ENCODE data around the gene TMEM62. TPM values are rescaled to one million over a fixed set of nuclear protein-coding genes. Genes with fewer than 3 reads are reported as not detected.

TMEM62 gene
- total and polyA plus RNA-seq, 10 of the 15 experiments (the other 5 are each of a cell fraction or from before 2014, with no cell fraction given), result 7.0 to 26.8 (median 14.9) TPM

- Histone ChIP-seq H4K20me1 (ENCODE audit: control insufficient read depth, insufficient read depth) (no peaks in the 10 kb centered on the region), H3K9ac (ENCODE audit: control insufficient read depth, insufficient read depth, low read length) (no peak overlapping the region), H3K79me2 (ENCODE audit: control insufficient read depth, insufficient read depth, low read length) (peaks cover 14% of the 10 kb centered on the region), H3K36me3 (ENCODE audit: control insufficient read depth in 2 of 2, insufficient read depth in 2 of 2, low read length in 1 of 2) (peaks cover 0 to 3% of the 10 kb centered on the region in 2 experiments; a peak in 1 of 4 replicates), H3K4me3 (no peak overlapping the region), H3K4me1 (ENCODE audit: control insufficient read depth, insufficient read depth, low read length) (peaks cover 6% of the 10 kb centered on the region; the same call in 1 of the 2 replicates), H3K27ac (ENCODE audit: control insufficient read depth, insufficient read depth) (no peak overlapping the region), H3K9me3 (replicated peaks; ENCODE audit: control insufficient read depth, insufficient read depth, low read length) (no peaks in the 10 kb centered on the region), H2AFZ (ENCODE audit: control insufficient read depth, low read depth, low read length) (no peak overlapping the region), H3K27me3 (replicated peaks in 1 of 2; ENCODE audit: control insufficient read depth in 2 of 2, insufficient read depth in 2 of 2, low read length in 1 of 2) (no peaks in the 10 kb centered on the region), H3K4me2 (ENCODE audit: control insufficient read depth, insufficient read depth) (no peak overlapping the region)
- ChIA-PET RAD21 (ENCODE audit: unreplicated experiment) (interaction anchor here (0.7 kb wide), 1 partner anchor 9 kb away, joined by 3 read pairs; no protein-coding TSS in a partner anchor), CTCF (interaction anchor here (0.8 to 1.3 kb wide), 2 partner anchors 9 to 80 kb away, joined by 3 to 5 read pairs; no protein-coding TSS in a partner anchor), SMC1A (ENCODE audit: uncharacterized antibody, unreplicated experiment) (interaction anchor here (0.6 kb wide), 2 partner anchors 76 to 153 kb away, joined by 3 read pairs; no protein-coding TSS in a partner anchor), POLR2A (no interaction called here)
- ATAC-seq (no peak), DNase-seq (ENCODE audit: low read depth, low spot score) (no peak), FAIRE-seq (no peak)
- no peak for TF ChIP-seq SPI1 (IDR thresholded peaks at IDR 0.05; ENCODE audit: borderline replicate concordance, insufficient read depth, low read depth, low read length)
- intact Hi-C loops (cut with micrococcal nuclease; ENCODE audit: unreplicated experiment) (no loop called here), in situ Hi-C loops (cut with MboI) (no loop called here)
- WGBS (ENCODE audit: insufficient coverage, insufficient replicate concordance, low lambda C conversion rate, missing lambda C conversion rate), result 0% methylated on average over 1 of the region's 1 CpG
- no TSS peak for BruUV-seq (replicated peaks)
Observed at GRCh38 chr15:43095243-43095642, 38.1 kb upstream of the TMEM62 start.

GRCh38 chr15:43095708-43096347 lies 37.6 kb upstream of the TMEM62 start:
- Histone ChIP-seq H3K79me2 (ENCODE audit: control insufficient read depth, insufficient read depth, low read length) (peaks cover 15% of the 10 kb centered on the region), H2AFZ (ENCODE audit: control insufficient read depth, low read depth, low read length) (no peak overlapping the region), H3K9ac (ENCODE audit: control insufficient read depth, insufficient read depth, low read length) (no peak overlapping the region), H3K27me3 (replicated peaks in 1 of 2; ENCODE audit: control insufficient read depth in 2 of 2, insufficient read depth in 2 of 2, low read length in 1 of 2) (no peaks in the 10 kb centered on the region), H3K4me2 (ENCODE audit: control insufficient read depth, insufficient read depth) (no peak overlapping the region), H3K9me3 (replicated peaks; ENCODE audit: control insufficient read depth, insufficient read depth, low read length) (no peaks in the 10 kb centered on the region), H3K4me1 (ENCODE audit: control insufficient read depth, insufficient read depth, low read length) (peaks cover 6% of the 10 kb centered on the region; the same call in 1 of the 2 replicates), H3K4me3 (no peak overlapping the region), H4K20me1 (ENCODE audit: control insufficient read depth, insufficient read depth) (no peaks in the 10 kb centered on the region), H3K27ac (ENCODE audit: control insufficient read depth, insufficient read depth) (no peak overlapping the region), H3K36me3 (ENCODE audit: control insufficient read depth in 2 of 2, insufficient read depth in 2 of 2, low read length in 1 of 2) (peaks cover 0 to 5% of the 10 kb centered on the region in 2 experiments; a peak in 2 of 4 replicates)
- DNase-seq (ENCODE audit: low read depth, low spot score) (no peak), ATAC-seq (peak; percentile 64), FAIRE-seq (no peak)
- CTCF ChIA-PET, result interaction anchor here (0.7 to 1.3 kb wide), 3 partner anchors 8 to 109 kb away, joined by 3 to 5 read pairs (median 4); no protein-coding TSS in a partner anchor
- RAD21 ChIA-PET (ENCODE audit: unreplicated experiment), result interaction anchor here (0.7 kb wide), 1 partner anchor 8 kb away, joined by 3 read pairs; no protein-coding TSS in a partner anchor
- intact Hi-C loops (cut with micrococcal nuclease; ENCODE audit: unreplicated experiment) (no loop called here), in situ Hi-C loops (cut with MboI) (no loop called here)
- SMC1A ChIA-PET (ENCODE audit: uncharacterized antibody, unreplicated experiment), result interaction anchor here (0.6 kb wide), 2 partner anchors 75 to 152 kb away, joined by 3 read pairs; no protein-coding TSS in a partner anchor
- 88% methylated on average over 8 of the region's 8 CpGs for WGBS (ENCODE audit: insufficient coverage, insufficient replicate concordance, low lambda C conversion rate, missing lambda C conversion rate)
- POLR2A ChIA-PET, result no interaction called here
- no TSS peak for BruUV-seq (replicated peaks)
- peak; percentile 40; the same call in 1 of the 2 replicates for TF ChIP-seq ZNF384 (IDR thresholded peaks at IDR 0.05; ENCODE audit: borderline replicate concordance, low read depth, low read length)
- no peak for TF ChIP-seq NFIC (IDR thresholded peaks at IDR 0.05; ENCODE audit: low read depth, low read length)
- no peak for TF ChIP-seq SKIL (IDR thresholded peaks at IDR 0.05; ENCODE audit: low read depth, poor library complexity, severe bottlenecking)
- no peak for TF ChIP-seq PRDM15 (CRISPR knock-in tag; IDR thresholded peaks at IDR 0.05)

Measured in GM12878 (cell line).